H1 (cell line): Measurements from ENCODE around the gene RIPOR3. TPM values are rescaled to one million over a fixed set of nuclear protein-coding genes. Genes with fewer than 3 reads are reported as not detected.

Experiments
- ATF3 ChIP-seq: IDR thresholded peaks from 2 replicates; pipeline ENCODE4 v1.6.1; 2011; ENCODE audit warnings: low read depth, mild to moderate bottlenecking, low read length; ENCODE audit not compliant: insufficient read depth
- BRCA1 ChIP-seq: IDR thresholded peaks from 2 replicates; pipeline ENCODE4 v1.6.1; 2012; ENCODE audit warnings: low read depth, low read length, improper control_type of control experiment
- CEBPB ChIP-seq: IDR thresholded peaks from 2 replicates; pipeline ENCODE4 v1.6.1; 2012; ENCODE audit warnings: low read depth, low read length
- CTCF ChIP-seq, 3 experiments: IDR thresholded peaks; 1 replicate in 2 of 3; 2 replicates in 1 of 3; pipeline versions ENCODE4 v1.5.1 to v1.6.1; 2011; ENCODE audit warnings: low read length in 3 of 3, mild to moderate bottlenecking in 3 of 3, inconsistent platforms in 2 of 3, low read depth in 1 of 3, moderate library complexity in 1 of 3; ENCODE audit not compliant: insufficient read depth in 1 of 3; ENCODE audit errors: control extremely low read depth in 1 of 3
- EP300 ChIP-seq, 2 experiments: IDR thresholded peaks; 1 replicate in 1 of 2; 2 replicates in 1 of 2; pipeline ENCODE4 v1.6.1; 2011 to 2012; ENCODE audit warnings: low read depth in 2 of 2, low read length in 2 of 2, mild to moderate bottlenecking in 2 of 2, borderline replicate concordance in 1 of 2, inconsistent platforms in 1 of 2, moderate library complexity in 1 of 2
- FOSL1 ChIP-seq: IDR thresholded peaks from 2 replicates; pipeline ENCODE4 v1.6.1; 2011; ENCODE audit warnings: mild to moderate bottlenecking, low read depth, low read length, moderate library complexity; ENCODE audit not compliant: insufficient read depth
- HDAC2 ChIP-seq, 2 experiments: fragments of 300-600 bp in 1 of 2; sonication (generic) in 1 of 2; IDR thresholded peaks; 2 replicates each; pipeline ENCODE4 v1.6.1; 2011 to 2012; ENCODE audit warnings: low read depth in 2 of 2, low read length in 2 of 2, mild to moderate bottlenecking in 2 of 2, moderate library complexity in 2 of 2, borderline replicate concordance in 1 of 2, inconsistent platforms in 1 of 2
- KDM5A ChIP-seq: fragments of 200-600 bp; IDR thresholded peaks from 2 replicates; pipeline ENCODE4 v1.7.1; 2012; ENCODE audit warnings: mild to moderate bottlenecking, low read length, inconsistent platforms, mixed read lengths
- NRF1 ChIP-seq: IDR thresholded peaks from 2 replicates; pipeline ENCODE4 v1.6.1; 2011; ENCODE audit warnings: mild to moderate bottlenecking, low read depth, low read length, improper control_type of control experiment
- RBBP5 ChIP-seq: IDR thresholded peaks from 2 replicates; pipeline ENCODE4 v1.7.1; 2012; ENCODE audit warnings: low read depth, mild to moderate bottlenecking, inconsistent platforms, low read length, moderate library complexity, borderline replicate concordance
- RFX5 ChIP-seq: IDR thresholded peaks from 2 replicates; pipeline ENCODE4 v1.6.1; 2011; ENCODE audit warnings: low read depth, low read length, improper control_type of control experiment, borderline replicate concordance
- RNF2 ChIP-seq: fragments of 200-900, 300-1000 bp; sonication (generic); IDR thresholded peaks from 2 replicates; pipeline ENCODE4 v1.7.1; 2016; ENCODE audit warnings: borderline replicate concordance, low read depth, mild to moderate bottlenecking, antibody characterized with exemption, low read length; ENCODE audit not compliant: poor library complexity, severe bottlenecking; ENCODE audit errors: missing control alignments
- SIX5 ChIP-seq: IDR thresholded peaks from 2 replicates; pipeline ENCODE4 v1.6.1; 2011; ENCODE audit warnings: mild to moderate bottlenecking, low read depth, low read length
- TEAD4 ChIP-seq: IDR thresholded peaks from 2 replicates; pipeline ENCODE4 v1.6.1; 2012; ENCODE audit warnings: low read depth, low read length, inconsistent platforms, mixed read lengths
- polyA plus RNA-seq, 7 experiments: library from polyadenylated mRNA; depleted of rRNA in 3 of 7; stranded (reverse) in 5 of 7; unstranded in 2 of 7; fragments of >200 nt in 5 of 7; fragments of 200-250 nt in 2 of 7; gene quantifications; 1 replicate in 5 of 7; 2 replicates in 1 of 7; 4 replicates in 1 of 7; pipeline versions ENCODE4 v1.2.1 to v1.2.3, GENCODE V29; 2011 to 2013; ENCODE audit warnings: missing spikeins in 2 of 7, mixed read lengths in 2 of 7
- total RNA-seq: library from RNA; stranded (reverse); fragmentation: NEBNext Ultra II Directional; extraction: Animal tissue kit (Norgen Biotek cat#: 25700); gene quantifications from 2 replicates; pipeline ENCODE4 v1.2.1, GENCODE V29; 2021
- TF ChIP-seq, protein P1 (sequence below): IDR thresholded peaks from 2 replicates; pipeline ENCODE4 v1.6.1; 2012; ENCODE audit warnings: low read length, inconsistent platforms

RIPOR3 gene
- total and polyA plus RNA-seq, 2 of the 8 experiments (the other 6 are each of a cell fraction or from before 2014, with no cell fraction given), result 3.6 to 4.5 TPM

GRCh38 chr20:50645253-50646068 lies 45.9 kb downstream of the RIPOR3 start (continued):
- TF ChIP-seq KDM5A, result no peak
- no peak for TF ChIP-seq SIX5
- no peak for TF ChIP-seq RNF2
- TF ChIP-seq ATF3, result peak; percentile 64
- no peak for TF ChIP-seq FOSL1
- TF ChIP-seq CTCF (IDR thresholded peaks at IDR 0.05; ENCODE audit: control extremely low read depth in 1 of 3, insufficient read depth in 1 of 3, low read depth in 1 of 3, low read length in 3 of 3), result no peak
- TF ChIP-seq EP300 (IDR thresholded peaks at IDR 0.05; ENCODE audit: borderline replicate concordance in 1 of 2, low read depth in 2 of 2, low read length in 2 of 2), result no peak
- no peak for TF ChIP-seq RFX5
- TF ChIP-seq CEBPB, result no peak
- TF ChIP-seq HDAC2 (IDR thresholded peaks at IDR 0.05; ENCODE audit: borderline replicate concordance in 1 of 2, low read depth in 2 of 2, low read length in 2 of 2), result 0 out of 4 replicates have a peak, but pooled peaks of 1 of the 2 experiments have one; percentile 24
- TF ChIP-seq NRF1, result no peak; the same call in 1 of the 2 replicates
- peak; percentile 78; the same call in 1 of the 2 replicates for TF ChIP-seq TEAD4
- TF ChIP-seq RBBP5, result no peak
- TF ChIP-seq, protein P1, sequence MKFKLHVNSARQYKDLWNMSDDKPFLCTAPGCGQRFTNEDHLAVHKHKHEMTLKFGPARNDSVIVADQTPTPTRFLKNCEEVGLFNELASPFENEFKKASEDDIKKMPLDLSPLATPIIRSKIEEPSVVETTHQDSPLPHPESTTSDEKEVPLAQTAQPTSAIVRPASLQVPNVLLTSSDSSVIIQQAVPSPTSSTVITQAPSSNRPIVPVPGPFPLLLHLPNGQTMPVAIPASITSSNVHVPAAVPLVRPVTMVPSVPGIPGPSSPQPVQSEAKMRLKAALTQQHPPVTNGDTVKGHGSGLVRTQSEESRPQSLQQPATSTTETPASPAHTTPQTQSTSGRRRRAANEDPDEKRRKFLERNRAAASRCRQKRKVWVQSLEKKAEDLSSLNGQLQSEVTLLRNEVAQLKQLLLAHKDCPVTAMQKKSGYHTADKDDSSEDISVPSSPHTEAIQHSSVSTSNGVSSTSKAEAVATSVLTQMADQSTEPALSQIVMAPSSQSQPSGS, result no peak
- TF ChIP-seq BRCA1, result no peak
- TF ChIP-seq, all 59 proteins: peak for 15
